ENCODE results near the gene NYNRIN.

Gene NYNRIN

DNA sequence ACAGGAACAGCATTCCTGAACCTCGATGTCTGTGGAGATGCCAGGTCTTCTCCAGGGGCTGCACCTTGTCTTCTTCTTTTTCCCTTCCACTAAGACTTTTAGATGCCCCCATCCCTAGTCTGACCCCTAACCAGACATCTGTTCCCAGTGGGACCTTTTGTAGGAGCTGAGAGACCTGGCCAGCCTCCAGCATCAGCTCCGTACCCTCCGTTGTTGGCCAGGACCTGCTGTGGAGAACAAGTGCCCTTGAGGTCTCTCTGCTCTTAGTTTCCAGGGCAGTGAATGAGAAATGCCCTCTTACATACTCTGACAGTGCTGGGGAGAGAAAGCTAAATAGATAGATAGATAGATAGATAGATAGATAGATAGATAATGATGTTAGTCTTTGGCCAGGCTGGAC lies 60.5 kb downstream of the NYNRIN start:
- DNase-seq = no peak

DNA sequence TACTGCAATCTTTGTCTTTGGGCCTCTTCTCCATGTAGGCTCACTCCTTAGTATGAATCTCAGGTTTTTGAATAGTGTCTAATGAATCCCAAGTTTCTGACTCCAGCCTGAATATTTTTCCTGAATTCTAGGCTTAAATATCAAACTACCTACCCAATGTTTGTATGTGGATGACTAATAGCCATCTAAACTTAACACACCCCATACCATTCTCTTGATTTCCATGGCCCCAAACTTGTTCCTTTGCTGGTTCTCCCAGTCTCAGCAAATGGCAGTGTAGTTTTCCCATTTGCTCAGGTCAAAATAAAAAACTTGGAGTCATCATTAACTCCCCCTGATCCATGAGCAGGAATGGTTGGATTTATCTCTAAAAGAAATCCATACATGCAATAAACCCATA lies 62.5 kb downstream of the NYNRIN start:
- DNase-seq = no peak

DNA sequence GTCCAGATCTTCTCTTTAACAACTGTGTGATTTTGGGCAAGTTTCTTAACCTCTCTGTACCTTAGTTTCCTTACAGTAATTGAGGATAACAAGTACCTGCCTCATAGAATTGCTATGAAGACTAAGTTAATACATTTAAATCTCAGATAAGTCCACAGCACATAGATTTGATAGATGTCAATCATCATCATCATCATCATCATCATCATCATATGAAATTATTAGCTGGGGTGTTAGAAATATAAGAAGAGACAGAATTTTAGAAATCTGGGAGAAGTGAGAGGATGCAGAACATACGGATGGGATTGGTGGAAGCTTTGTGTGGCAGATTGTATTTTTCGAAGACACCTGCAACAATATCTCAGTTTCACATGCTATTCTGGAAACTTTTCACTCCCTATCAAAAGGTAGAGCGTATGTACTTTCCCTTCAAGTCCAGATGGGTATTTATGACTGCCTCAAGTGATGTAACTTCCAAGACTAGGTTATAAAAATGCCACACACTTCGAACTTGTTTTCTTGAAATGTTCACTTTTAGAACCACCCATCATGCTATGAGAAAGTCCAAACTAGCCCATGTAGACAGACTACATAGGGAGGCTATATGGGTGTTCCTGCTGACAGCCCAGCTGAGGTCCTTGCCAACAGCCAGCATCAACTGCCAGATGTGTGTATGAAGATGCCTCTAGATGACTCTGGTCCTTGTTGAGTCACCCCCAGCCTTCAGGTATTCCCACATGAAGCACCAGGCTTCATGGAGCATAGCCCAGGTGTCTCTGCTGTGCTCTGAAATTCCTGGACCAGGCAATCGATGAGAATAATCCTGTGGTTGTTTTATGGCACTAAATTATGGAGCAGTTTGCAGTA lies 64.4 kb downstream of the NYNRIN start:
- no peak for DNase-seq

DNA sequence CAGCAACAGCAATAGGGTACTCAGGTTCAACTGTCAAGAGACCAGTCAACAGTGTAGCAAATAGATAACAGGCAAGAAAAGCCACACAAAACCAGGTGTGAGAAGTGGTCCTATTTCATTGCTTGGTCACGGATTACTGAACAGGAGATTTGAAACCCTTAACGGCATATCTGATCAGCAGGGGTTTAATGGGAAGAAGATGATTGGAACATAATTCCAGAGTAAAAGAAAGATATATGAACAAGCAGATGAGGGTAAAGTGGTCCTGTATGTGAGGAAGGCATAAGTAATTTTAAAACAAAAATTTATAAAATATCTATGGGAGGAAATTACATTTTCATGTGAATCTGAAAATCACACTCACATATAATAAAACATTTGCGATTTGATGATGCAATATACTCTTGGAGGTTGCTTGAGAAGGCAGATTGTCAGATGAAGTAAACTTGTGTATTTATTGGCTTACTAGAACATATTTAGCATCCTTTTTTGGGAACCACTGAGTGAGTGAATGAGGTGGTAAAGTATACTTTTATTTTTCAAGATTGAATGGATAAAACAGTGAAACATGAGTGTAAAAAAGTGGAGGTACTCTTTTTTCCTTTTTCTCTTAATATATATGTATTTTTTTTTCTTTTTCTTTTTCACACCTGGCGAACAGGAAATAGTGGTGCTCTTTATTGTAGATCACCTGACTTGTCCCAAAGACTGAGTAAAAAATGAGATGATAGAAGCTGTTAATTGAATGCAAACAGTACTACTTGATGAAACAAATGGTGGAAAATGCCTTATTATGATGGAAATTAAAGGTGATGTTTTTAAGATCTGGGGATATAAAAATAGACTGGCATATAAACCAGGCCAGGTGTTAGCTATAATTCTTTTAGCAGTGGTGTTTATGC lies 65.3 kb downstream of the NYNRIN start:
- DNase-seq = no peak

DNA sequence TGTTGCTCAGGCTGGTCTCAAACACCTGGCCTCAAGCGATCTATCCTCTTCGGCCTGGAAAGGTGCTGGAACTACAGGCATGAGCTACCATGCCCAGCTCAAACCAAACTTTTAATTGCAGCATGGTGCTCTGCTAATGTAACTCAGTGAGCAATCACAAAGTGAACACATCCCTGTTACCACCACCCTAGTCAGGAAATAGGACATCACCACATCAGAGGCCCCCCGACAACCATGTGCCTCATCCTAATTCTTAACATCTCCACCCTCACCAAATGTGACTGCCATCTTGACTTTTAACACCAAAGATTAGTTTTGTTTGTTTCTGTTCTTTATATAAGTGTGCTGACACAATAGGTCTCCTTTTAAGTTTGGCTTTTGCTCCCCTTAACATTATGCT lies 66.6 kb downstream of the NYNRIN start:
- DNase-seq = no peak

DNA sequence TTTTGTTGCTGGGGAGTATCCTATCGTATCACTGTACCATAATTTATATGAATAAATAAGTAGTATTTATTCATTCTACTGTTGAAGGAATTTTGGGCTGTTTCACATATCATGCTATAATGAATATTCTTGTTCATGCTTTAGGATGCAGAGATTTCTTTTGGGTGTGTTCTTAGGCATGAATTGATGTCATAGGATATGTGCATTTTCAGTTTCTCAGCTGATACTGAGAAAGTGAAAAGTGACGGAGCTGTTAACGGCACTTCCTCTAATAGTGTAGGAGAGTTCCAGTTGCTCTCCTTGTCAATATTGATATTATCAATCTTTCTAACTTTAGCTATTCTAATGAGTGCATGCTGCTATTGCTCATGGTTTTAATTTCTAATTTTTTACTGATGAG lies 67.0 kb downstream of the NYNRIN start:
- no peak for DNase-seq
